Skin epidermis (tissue), 12 donors: ENCODE measurements around the gene KIF3A.

Experiments used
- H3K27ac ChIP-seq, 21 experiments: fragments of 200-600 bp; sonication (generic) in 11 of 21; one replicate each; pipeline ENCODE4 v1.5.0; 2020; ENCODE audit warnings: mild to moderate bottlenecking in 3 of 21, inconsistent platforms in 2 of 21, moderate library complexity in 2 of 21
- H3K4me3 ChIP-seq, 7 experiments: fragments of 200-600 bp; sonication (generic) in 2 of 7; one replicate each; pipeline ENCODE4 v1.5.0; 2020; ENCODE audit warnings: inconsistent platforms in 2 of 7, mild to moderate bottlenecking in 2 of 7, moderate library complexity in 1 of 7

The KIF3A gene

DNA sequence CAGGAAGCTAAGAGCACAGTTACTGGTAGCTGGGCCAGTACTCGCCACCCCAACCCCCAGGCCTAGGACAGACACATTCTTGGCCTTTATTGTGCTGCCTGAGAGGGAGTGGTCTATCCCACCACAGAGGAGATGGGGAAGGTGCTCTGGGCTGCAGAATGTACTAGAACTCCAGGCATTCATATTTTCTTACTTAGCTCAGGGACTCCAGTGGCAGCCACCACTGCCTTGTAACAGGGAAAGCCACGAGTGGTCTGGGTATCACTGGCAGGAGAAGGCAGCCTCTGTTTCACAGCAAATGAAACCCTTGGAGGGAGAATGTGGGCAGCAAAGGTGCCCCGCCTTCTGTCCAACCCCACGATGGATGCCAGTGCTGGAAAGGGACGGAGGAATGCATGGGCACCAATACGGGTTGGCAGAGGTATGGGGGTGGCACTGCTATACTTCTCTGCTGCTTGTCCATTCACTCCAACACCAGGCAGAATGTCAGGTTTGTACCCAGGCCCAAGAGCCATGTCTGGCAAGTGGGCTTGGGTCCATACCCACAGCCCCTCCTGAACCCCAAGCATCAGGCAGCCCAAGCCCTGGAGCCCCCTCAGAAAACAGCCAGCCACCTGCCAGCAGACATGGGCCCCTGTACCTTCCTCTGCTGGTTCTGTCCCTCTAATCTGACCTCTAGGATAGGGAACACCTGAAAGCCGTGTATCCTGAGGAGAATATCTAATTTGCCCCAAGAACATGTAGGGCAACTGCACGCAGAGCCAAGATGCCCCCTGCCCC, 35.1 kb upstream of the KIF3A start:
- H3K4me3 ChIP-seq: no peak overlapping the region
- H3K27ac ChIP-seq: peak overlapping the region in 12 of 21 experiments; percentile 24 to 77 (median 52)

DNA sequence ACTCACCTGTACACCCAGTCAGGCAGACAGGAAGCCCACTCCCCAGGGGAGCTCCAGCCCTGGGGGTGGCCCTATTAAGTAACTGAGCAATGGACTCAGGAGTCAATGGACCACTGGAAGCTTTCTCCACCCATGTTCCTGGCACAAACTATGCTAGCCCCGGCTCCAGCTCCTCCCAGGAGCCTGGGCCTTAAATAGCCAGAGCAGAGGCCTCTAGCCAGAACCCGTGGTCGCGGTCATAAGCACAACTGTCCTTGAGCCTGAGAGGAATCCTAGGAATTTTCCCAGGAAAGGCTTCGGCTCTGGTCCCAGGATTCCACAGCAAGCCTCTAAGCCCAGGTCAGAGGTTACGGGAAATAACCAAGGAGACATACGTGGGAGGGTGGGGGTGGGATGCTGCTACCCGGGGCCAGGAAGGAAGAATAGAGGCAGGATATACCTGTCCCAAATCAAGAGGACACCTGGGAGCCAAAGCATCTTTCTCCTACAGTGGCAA, 34.2 kb upstream of the KIF3A start:
- Histone ChIP-seq H3K4me3 (no peak overlapping the region), H3K27ac (peak overlapping the region in 15 of 21 experiments; percentile 13 to 77 (median 51))

GRCh38 chr5:132770476-132771159, 33.3 kb upstream of the KIF3A start:
- peak overlapping the region in 14 of 21 experiments; percentile 13 to 77 (median 56) for H3K27ac ChIP-seq

GRCh38 chr5:132768485-132768868, 31.1 kb upstream of the KIF3A start:
- peak overlapping the region in 1 of 21 experiments; percentile 52 for H3K27ac ChIP-seq
- no peak overlapping the region for H3K4me3 ChIP-seq

More at GRCh38 chr5:132770476-132771159, 33.3 kb upstream of the KIF3A start:
- no peak overlapping the region for H3K4me3 ChIP-seq

DNA sequence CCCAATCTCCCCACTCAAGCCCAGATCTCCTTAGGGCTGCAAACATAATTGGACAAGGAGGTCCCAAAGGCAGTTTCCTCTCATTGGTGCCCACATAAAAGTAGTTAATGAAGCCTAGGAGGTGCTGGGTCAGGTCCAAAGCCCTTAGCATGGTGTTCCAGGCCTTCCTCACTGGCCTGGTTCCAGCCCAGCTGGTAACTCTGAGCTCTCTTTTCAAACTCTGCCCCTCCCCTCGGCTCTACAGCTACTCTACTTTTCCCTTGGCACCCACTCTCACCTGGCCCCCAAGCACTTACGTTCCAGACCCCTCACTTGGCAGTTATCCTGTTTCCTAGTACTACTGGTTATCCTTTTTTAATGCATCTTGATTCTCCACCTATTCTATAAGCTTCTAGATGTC, 29.8 kb upstream of the KIF3A start:
- H3K27ac ChIP-seq: no peak overlapping the region
- H3K4me3 ChIP-seq: no peak overlapping the region

- Histone ChIP-seq H3K27ac (no peak overlapping the region), H3K4me3 (no peak overlapping the region)
These were observed 29.4 kb upstream of the KIF3A start for GRCh38 chr5:132766806-132767055.

GRCh38 chr5:132766020-132766805, 28.9 kb upstream of the KIF3A start:
- Histone ChIP-seq H3K27ac (no peak overlapping the region), H3K4me3 (no peak overlapping the region)

DNA sequence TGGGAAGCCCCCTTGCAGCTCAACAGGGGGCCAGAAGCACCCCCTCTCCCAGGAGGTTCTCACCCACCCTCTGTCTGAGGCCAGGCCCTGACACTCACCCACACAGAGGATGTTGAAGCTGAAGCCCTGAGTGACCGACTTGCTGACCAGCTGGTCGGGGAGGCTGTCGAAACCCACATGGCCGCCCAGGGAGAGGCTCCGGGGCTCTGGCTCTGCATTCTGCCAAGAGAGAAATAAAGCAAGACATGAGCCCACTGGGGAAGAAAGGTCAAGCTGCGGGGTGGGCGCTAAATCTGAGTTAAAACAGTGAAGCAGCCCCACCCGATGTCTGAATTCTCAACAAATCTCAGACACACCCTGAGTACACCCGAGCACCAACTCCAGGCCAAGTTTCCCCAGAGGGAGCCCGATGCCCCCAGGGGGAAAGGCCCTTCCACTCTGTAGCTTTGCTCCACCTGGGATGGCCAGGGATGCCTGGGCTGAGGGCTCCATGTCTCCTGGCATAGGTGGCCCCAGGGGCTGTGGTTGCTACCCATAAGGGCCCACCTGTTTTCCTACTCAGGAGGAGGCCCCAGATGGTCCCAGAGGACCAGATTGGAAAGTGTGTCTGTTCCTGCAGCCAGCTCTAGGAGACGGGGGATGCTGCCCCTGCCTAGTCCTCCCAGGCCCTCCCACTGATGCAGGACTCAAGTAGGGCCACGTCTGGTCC, 28.1 kb upstream of the KIF3A start:
- no peak overlapping the region for H3K4me3 ChIP-seq
- H3K27ac ChIP-seq: no peak overlapping the region

- no peak overlapping the region for H3K4me3 ChIP-seq
- H3K27ac ChIP-seq: no peak overlapping the region
These were observed 27.4 kb upstream of the KIF3A start for GRCh38 chr5:132764671-132765238.

GRCh38 chr5:132764051-132764450, 26.7 kb upstream of the KIF3A start:
- Histone ChIP-seq H3K4me3 (no peak overlapping the region), H3K27ac (no peak overlapping the region)

DNA sequence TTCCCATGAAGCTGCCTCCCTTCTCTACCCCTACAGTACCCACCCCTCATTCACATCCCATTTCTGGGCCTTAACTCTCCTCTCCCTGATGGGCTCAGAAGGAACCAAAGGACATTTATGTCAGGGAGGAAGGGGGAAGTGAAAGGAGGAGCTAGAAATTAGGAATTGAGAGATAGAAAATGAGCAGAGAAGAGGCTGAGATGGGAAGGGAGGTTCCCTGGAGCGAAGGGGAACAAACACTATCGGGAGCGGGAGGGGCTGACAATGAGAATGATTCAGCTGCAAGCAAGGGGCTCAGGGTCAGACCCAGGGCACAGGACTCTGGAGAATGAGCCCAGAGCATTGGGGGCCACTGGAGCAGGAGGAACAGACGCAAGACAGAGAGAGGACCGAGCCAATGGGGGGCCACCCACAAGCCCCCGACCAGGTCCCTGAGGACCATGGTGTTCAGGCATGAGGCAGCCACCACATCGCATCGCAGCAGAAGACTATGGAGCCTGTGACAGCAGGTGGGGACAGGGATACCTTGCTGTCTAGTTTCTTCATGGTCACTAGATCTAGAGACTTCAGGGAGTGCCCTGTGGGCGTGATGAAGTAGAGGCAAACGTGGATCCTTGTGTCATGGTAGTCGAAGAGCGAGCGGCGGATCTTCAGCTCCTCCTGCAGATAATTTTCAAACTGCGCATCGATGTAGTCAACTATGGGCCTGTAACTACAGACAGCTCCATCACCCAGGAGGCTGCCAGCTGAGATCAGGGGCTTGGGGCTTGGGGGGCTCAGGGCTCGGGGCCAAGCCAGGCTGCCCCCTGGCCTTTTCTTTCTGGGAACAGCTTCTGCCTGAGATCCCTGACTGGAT, 26.1 kb upstream of the KIF3A start:
- no peak overlapping the region for H3K27ac ChIP-seq

GRCh38 chr5:132762246-132763000, 25.1 kb upstream of the KIF3A start:
- Histone ChIP-seq H3K4me3 (no peak overlapping the region), H3K27ac (no peak overlapping the region)

More for the DNA sequence above, 26.1 kb upstream of the KIF3A start:
- no peak overlapping the region for H3K4me3 ChIP-seq

DNA sequence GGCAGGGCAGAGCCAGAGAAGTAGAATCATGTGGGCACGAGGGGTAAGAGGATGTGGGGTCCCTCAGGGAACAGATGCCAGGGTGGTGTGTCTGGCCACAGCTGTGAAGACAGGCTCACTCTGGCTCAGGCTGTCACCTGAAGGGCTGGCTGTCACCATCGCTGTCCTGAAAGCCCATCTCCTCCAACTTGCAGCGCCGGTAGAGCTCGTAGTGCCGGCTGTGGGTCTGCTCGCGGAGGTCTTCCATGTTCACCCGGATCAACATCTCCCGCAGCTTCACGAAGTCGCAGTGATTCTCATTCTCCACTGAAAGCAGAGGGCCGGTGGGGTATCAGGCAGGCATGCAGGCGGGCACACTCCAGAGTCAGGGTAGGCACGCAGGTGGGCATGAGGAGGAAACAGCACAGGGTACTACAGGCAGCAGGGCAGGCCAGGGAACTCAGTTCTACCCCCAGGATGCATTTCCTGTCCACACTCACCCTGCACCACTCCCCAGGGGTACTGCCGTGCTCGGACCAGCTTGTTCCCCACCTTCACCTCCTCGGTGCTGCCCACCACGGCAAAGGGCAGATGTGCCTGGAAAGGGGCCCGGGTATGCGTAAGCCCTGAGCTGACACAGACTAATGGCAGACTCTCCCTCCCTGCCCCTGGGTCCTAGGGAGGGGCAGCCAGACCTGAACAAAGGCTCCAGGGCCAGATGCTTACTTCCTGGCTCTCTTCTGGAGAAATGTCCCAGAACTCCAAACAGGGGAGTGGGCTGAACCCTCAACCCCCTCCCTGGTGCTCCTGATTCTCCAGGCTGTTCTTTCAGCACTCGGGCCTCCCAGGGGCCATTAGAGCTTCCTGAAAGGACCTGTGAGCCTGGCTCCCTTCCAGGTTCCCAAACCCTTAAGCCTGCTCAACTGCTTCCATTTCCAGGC, 24.2 kb upstream of the KIF3A start:
- no peak overlapping the region for H3K27ac ChIP-seq

GRCh38 chr5:132760601-132761317, 23.4 kb upstream of the KIF3A start:
- Histone ChIP-seq H3K27ac (no peak overlapping the region), H3K4me3 (no peak overlapping the region)

More for the DNA sequence above, 24.2 kb upstream of the KIF3A start:
- no peak overlapping the region for H3K4me3 ChIP-seq

DNA sequence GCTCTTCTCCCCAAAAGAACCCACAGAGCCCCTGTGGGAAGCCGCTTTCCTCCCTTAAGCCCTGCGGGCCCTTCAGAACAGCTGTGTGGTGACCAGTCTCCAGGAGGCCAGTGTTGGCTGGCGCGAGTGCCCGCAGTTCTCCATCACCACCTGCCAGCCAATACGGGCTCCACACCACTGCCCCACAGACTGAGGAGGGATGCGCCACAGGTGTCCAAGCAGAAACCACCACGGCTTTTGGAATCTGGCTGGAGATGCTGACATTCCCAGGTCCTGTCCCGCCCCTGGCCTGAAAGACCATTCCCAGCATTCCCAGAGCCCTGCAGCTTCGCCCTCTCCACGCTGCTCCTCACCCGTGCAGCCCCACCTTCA, 22.7 kb upstream of the KIF3A start:
- Histone ChIP-seq H3K27ac (no peak overlapping the region), H3K4me3 (no peak overlapping the region)
